Ishikawa (cell line): ENCODE results near the gene SLCO3A1.

ENCODE experiments used
- CEBPB ChIP-seq: IDR thresholded peaks from 2 replicates; pipeline ENCODE4 v1.6.1; 2012
- CREB1 ChIP-seq: IDR thresholded peaks from 2 replicates; pipeline ENCODE4 v1.6.1; 2012; ENCODE audit warnings: low read depth
- EGR1 ChIP-seq: IDR thresholded peaks from 2 replicates; pipeline ENCODE4 v1.6.1; 2012
- EP300 ChIP-seq: IDR thresholded peaks from 2 replicates; pipeline ENCODE4 v1.6.1; 2012; ENCODE audit warnings: borderline replicate concordance
- FOXM1 ChIP-seq: IDR thresholded peaks from 2 replicates; pipeline ENCODE4 v1.6.1; 2012; ENCODE audit warnings: low read depth, borderline replicate concordance
- MAX ChIP-seq: IDR thresholded peaks from 2 replicates; pipeline ENCODE4 v1.6.1; 2012
- NFIC ChIP-seq: IDR thresholded peaks from 2 replicates; pipeline ENCODE4 v1.6.1; 2012
- RAD21 ChIP-seq: IDR thresholded peaks from 2 replicates; pipeline ENCODE4 v1.6.1; 2012; ENCODE audit warnings: low read depth
- REST ChIP-seq: IDR thresholded peaks from 2 replicates; pipeline ENCODE4 v1.6.1; 2012; ENCODE audit warnings: low read depth, mild to moderate bottlenecking
- TAF1 ChIP-seq: IDR thresholded peaks from 2 replicates; pipeline ENCODE4 v1.6.1; 2012; ENCODE audit warnings: low read depth, mild to moderate bottlenecking
- TEAD4 ChIP-seq: IDR thresholded peaks from 2 replicates; pipeline ENCODE4 v1.6.1; 2012
- YY1 ChIP-seq: IDR thresholded peaks from 2 replicates; pipeline ENCODE4 v1.6.1; 2012; ENCODE audit warnings: low read depth
- ZBTB7A ChIP-seq: IDR thresholded peaks from 2 replicates; pipeline ENCODE4 v1.6.1; 2012; ENCODE audit warnings: low read depth

- TF ChIP-seq EGR1 (no peak), MAX (no peak), CEBPB (no peak), EP300 (no peak), REST (no peak), YY1 (no peak), TEAD4 (no peak), TAF1 (no peak), NFIC (no peak), FOXM1 (no peak), RAD21 (no peak), CREB1 (no peak), ZBTB7A (no peak)
Measured at GRCh38 chr15:92122259-92122658, 268.8 kb downstream of the SLCO3A1 start.
